NCI-H524 treated with DMSO at 0.1 percent for 48 hours (cell line): ENCODE measurements around the gene SLC2A13.
"Not testable (repeated sequence)": the region's sequence is repeated elsewhere in the genome, so short reads cannot be mapped to it uniquely, and the experiment has no call there.

Source experiments
- DNase-seq: peaks from one replicate; lab custom pipeline; 2025; lab: John Stamatoyannopoulos, UW

Gene SLC2A13

DNA sequence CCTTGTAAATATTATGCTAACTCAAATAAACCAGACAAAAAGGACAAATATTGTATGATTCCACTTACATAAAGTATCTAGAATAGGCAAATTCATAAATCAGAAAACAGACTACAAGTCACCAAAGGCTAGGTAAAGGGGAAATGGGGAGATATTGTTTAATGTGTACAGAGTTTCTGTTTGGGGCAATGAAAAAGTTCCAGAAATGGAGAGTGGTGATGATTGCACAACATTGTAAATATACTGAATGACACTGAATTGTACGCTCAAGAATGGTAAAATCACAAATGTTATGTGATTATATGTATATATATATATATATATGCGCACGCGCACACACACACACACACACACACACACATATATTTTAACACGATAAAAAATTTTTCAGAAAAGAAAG is 182.5 kb downstream of the SLC2A13 start:
- no peak for DNase-seq

DNA sequence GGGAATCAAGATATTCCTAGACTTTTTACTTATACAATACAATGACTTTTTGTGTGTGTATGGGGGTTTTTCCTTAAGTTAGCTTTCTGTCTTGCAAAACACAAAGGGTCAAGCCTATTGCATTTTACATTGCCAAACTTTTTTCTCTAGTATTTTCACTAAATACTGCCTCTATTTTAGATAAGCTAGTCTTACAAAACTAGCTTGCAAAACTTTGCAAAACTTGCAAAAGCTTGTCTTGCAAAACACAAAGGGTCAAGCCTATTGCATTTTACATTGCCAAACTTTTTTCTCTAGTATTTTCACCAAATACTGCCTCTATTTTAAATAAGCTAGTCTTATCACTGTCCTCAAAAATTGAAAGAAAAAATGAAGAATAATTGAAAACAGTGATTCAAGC is 183.3 kb downstream of the SLC2A13 start:
- not testable (repeated sequence) for DNase-seq

DNA sequence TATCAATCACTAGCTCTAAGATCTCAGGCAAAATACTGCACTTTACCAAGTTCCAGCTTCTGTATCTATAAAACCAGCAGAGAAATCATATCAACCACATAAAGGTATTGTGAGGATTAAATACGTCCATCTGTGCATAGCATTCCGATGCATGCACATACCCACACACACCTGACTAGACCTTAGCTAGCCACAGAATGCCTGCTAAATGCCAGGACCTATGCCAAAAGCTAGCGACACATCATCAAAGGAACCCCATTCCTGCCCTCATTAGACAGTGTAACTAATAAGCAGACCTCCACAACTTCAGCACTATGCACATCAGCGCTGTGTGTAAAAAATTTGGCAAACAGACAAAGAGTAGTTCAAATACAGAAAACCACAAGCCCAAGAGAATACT is 185.2 kb downstream of the SLC2A13 start:
- no peak for DNase-seq

GRCh38 chr12:39920222-39920621 is 185.7 kb downstream of the SLC2A13 start:
- no peak for DNase-seq

- DNase-seq, result no peak
These were observed 186.1 kb downstream of the SLC2A13 start for GRCh38 chr12:39919790-39920189.

DNA sequence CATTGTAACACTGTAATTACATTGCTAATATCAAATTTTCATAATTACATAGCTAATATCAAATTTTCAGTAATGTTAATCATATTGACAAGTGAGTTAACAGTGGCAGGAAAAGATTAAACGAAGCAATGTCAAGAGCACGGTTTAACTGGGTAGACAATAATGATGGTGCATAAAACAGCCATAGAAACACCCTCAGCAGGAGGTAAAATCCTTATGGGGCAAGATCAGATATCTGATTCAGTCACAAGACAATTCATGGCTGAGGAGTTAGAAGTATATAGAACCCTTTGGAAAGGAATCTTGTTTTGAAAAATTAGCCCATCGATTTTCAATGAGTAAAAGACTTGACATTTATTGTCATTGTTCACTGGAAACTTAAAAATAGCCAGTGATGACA is 190.6 kb downstream of the SLC2A13 start:
- DNase-seq, result no peak

GRCh38 chr12:39912211-39912980 is 193.5 kb downstream of the SLC2A13 start:
- no peak for DNase-seq

DNA sequence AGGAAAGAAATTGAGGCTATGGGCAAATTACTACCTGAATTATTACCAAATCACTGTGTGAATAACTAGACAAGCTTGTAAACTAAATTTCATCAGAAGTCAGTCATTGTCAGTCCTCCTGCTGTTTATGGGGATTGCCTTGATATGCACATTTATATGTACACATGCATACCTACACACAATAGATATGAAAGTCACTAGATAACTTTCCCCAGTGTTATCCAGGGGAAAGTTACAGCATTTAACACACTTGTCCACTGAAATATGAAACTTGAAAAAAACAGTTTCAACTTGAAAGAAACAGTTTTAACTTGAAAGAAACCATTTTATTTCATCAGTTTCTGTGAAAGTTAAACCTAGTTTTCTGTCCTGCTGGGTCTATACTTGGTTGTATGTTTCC is 199.6 kb downstream of the SLC2A13 start:
- no peak for DNase-seq

DNA sequence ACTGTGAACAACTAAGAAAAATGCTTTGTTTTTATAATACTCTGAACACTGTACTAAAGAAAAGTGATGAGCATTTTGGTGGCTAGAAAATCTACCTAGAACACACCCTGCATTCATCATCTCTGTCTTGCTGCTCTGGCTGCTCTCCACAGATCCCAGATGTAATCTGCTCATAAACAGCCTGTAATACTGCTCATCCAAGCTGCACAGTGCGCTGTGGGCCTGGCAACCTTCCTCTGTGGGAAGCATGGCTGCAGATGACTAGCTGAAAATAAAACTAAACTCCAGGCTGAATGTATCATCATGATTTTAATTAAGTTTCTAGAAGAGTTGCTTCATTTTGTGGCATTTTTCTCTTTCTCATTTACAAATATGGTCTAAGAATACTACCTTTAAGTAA is 200.7 kb downstream of the SLC2A13 start:
- no peak for DNase-seq

- DNase-seq, result no peak
These were observed 203.1 kb downstream of the SLC2A13 start for GRCh38 chr12:39902821-39903220.

GRCh38 chr12:39897315-39897714 is 208.6 kb downstream of the SLC2A13 start:
- no peak for DNase-seq

- DNase-seq, result not testable (repeated sequence)
These were observed 212.5 kb downstream of the SLC2A13 start for GRCh38 chr12:39893388-39893787.

DNA sequence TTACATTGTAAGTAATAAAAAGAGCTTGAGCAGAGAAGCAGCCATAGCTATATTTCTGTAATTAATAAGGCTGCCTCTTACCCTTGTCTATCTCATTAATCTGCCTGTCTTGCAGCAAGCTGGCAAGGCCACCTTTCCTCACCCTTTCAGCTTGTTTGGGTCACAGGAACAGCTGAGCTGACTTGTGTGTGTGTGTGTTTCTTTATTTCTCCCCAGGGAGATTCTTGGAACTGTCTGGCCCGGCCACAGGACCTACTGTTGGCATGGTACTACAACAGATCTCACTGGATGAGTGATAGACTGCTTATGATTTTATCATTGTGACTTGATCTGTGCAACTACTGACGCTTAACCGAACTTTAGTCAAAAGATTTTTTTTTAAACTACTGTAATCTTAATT is 213.7 kb downstream of the SLC2A13 start:
- DNase-seq, result peak; percentile 42

DNA sequence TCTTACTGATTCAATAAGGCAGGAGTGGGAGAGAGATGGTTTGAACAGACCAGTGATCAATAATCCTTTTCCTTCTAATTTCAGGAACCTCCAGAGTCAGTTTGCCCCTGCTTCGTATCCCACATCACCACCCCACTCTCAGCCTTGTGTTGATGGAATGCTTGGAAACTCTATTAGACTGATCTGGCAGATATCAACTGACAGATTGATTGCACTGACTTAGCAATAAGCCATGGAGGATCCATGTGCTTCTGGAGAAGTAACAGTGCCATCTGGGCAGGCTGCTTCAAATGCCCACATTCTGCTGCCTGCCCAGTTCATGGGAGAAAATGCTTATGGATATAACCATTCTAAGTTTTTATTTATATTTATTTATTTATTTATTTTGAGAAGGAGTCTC is 218.0 kb downstream of the SLC2A13 start:
- no peak for DNase-seq

GRCh38 chr12:39886106-39886505 is 219.8 kb downstream of the SLC2A13 start:
- DNase-seq, result no peak

- DNase-seq, result no peak
These were observed 221.2 kb downstream of the SLC2A13 start for GRCh38 chr12:39884616-39885125.

DNA sequence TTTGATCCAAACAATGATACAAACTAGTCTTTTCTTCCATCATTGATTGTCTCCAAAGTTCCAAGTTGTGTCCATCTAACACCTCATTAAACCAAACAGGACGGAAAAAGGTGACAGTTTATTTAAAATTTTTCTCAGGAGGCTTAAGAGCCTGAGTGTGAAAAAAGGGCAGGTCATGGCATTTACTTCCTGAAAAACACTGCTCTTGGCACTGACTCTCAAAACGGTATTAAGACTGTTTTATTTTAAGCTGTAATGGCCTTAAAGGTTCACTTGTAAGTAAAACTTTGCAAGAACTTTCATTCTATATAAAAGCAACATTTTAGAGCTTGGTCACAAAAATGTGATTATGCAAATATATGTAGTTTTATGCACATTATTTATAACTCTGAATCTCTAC is 222.5 kb downstream of the SLC2A13 start:
- no peak for DNase-seq

GRCh38 chr12:39878753-39879152 is 227.1 kb downstream of the SLC2A13 start:
- DNase-seq, result no peak

DNA sequence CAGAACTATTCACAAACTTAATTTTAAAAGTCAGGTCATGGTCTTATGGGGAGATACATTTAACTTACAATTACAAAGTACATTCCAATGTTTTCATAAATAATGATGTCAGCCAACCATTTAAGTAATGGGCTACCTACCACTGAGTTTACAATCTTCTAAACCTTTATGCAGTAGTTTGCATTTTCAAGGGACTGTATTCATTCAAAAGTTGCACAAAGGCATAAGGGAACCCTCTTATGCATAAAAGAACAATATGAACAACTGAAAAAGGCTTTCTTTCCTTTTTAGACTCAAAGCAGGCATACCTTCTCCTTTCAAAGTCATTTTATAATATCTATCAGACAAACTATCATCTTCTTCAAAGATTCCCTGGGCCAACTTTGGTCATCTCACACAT is 230.2 kb downstream of the SLC2A13 start:
- no peak for DNase-seq

GRCh38 chr12:39874785-39875184 is 231.1 kb downstream of the SLC2A13 start:
- DNase-seq, result no peak

GRCh38 chr12:39873065-39873464 is 232.8 kb downstream of the SLC2A13 start:
- DNase-seq, result no peak

- no peak for DNase-seq
These were observed 233.5 kb downstream of the SLC2A13 start for GRCh38 chr12:39872425-39872824.

DNA sequence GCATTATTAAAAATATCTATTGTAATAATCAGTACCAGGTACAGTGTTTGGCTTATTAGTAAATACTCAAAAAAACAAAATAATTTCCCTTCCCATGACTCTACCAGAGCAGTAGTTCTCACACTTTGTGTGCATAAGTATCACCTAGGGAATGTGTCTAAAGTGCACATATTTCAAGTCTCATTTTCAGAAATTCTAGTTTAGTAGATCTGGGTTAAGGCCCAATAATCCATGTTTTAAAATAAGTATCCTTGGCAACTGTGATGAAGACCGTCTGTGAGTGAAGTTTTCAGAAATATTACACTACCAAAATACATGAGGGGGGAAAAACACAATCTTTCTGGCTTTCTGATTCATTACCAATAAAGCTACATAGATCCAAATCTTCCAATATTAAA is 237.6 kb downstream of the SLC2A13 start:
- DNase-seq, result no peak
